ENCODE measurements around the gene SAP130.
"Not testable (repeated sequence)": the region's sequence is repeated elsewhere in the genome, so short reads cannot be mapped to it uniquely, and the experiment has no call there.

The SAP130 gene

DNA sequence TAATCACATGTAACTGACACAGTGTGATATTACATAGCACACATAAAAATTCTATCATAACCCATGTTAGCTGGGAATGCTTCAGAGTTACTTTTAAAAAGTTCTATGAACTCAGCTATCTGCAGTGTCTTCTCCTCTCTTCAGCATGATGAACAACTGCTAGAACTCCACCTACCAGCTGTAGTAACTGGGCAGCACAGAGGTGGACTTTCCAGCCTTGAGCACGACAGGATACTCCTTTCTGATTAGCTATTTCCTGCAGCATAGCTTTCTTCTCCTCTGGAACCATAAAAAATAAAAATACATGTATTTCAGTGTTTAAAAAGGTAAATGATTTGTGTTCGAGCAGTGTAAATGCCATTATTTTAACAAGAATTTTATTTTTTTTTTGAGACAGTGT lies 82.6 kb downstream of the SAP130 start:
- DNase-seq, result no peak

DNA sequence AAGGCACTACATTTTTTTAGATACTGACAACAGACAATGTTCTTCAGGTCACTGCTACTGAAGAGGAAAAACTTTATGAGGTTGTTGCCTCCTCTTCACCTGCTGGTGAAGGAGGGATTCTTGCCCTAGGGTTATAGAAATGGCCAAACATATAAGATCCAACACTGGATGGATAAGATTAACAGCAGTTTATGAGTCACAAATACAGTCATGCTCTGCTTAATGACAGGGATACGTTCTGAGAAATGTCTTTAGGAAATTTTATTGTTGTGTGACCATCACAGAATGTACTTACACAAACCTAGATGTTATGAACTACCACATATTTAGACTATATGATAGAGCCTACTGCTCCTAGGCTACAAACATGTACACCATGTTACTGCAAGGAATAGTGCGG lies 84.7 kb downstream of the SAP130 start:
- no peak for DNase-seq

DNA sequence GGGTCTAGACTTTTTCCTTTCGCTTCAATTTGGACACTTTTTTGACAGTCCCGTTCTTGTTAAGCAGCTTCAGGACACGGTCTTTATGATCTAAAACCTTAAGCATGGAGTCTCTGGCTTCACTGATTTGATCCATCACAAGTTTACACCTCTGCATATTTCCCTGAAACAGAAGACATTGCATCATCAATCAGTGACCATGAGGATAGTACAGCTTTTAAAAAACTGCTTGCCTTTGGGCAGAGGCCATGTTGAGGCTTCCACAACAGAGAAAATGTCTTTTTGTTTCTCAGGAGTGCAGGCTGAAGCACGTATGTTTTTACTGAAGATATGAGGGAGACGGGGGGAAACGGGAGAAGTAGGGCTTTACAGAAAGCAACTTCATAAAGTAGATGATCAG lies 85.9 kb downstream of the SAP130 start:
- no peak for DNase-seq

DNA sequence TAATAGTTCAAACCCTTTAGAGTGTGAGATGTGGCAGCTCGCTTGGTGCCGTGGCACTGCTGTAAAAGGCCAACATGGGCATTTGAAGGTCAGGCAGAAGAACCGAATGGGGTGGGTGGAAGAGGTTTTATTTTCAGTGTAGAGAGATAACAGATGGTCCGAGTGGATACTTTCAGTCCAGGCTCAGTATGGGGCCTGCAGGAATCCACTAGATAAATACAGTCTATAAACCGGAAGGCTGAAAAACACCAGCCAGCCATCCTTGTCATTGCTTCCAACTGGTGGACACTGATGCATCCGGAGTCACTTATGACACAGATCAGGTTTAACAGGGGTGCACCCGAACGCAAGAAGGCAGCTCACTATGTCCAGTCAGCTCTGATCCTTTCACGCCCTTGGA lies 86.4 kb downstream of the SAP130 start:
- no peak for DNase-seq

DNA sequence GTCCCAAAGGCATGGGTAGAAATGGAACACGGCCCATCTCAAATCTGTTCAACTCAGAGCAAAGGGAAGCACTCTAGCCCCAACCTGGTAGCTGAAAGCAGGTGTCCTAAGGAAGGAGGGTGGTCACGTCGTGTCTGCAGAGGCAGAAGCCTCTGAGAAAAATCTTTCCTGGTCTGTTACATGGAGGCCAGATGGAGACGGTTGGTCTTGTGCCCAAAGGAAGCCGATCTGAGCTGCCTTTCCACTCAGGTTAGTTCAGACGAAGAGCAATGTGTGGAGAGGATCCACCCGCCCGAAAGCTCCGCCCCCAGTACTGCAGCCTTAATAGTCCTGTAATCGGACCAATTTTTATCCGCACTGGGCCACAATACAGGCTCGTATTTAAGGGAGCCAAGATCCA lies 87.2 kb downstream of the SAP130 start:
- no peak for DNase-seq

DNA sequence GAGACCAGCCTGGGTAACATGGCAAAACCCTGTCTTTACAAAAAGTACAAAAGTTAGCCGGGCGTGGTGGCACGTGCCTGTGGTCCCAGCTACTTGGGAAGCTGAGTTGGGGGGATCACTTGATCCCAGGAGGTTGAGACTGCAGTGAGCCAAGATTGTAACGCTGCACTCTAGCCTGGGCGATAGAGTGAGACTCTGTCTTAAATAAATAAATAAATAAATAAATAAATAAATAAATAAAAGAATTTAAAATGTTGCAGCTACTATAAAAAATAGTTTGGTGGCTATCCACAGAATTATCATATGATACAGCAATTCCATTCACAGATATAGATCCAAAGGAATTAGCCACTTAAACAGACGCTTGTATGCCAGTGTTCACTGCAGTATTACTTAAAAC lies 92.5 kb downstream of the SAP130 start:
- no peak for DNase-seq

DNA sequence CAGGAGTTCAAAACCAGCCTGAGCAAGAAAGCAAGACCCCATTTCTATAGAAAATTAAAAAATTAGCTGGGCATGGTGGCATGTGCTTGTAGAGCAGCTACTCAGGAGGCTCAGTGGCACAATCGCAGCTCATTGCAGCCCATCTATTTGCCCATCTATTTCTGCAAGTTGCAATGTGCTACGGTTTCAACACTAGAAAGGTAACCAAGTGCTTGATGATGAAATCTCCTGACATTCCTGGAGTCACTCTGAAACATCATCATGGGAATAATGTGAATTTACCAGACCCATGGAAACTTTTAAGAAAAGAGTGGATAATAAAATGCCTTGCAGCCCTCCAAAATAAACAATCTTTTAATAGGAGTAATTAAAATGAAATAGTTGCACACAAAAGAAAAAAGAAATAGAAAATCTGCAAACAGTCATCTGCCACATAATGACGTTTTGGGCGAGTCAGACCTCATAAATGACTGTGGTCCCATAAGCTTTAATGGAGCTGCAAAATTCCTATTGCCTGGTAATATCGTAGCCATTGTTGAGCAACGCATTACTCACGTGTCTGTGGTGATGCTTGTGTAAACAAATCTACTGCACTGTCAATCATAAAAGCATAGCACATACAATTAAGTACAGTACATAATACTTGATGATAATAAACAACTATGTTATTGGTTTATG lies 95.5 kb downstream of the SAP130 start:
- no peak for DNase-seq

DNA sequence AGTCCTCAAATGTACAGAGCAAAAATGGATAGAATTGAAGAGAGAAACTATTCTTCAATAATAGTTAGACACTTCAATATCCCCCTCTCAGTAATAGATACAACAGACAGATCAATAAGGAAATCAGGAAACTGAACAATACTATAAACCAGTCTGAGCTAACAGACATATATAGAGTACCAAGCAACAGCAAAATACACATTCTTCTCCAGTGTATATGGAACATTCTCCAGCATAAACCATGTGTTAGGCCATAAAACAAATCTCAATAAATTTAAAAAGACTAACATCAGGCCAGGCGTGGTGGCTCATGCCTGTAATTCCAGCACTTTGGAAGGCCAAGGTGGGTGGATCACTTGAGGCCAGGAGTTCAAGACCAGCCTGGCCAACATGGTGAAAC lies 98.4 kb downstream of the SAP130 start:
- DNase-seq, result no peak

DNA sequence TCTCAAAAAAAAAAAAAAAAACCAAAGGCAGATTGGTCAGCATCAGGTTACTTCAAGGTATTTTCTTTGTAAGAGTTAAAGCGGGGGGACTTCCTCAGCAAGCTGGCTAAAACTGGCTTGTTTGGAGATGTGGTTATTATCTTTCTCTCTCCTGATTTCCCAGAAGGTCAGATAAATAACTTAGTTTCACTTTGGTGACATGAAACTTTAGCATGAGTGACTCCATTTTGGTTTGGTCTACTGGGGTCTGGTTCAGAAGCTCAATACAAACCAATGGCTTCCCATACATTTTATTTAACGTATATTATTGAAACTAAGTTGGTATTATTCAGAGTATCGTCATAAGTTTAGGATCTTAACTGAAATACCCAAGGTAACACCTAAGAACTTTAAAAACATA lies 100.5 kb downstream of the SAP130 start:
- DNase-seq, result no peak

DNA sequence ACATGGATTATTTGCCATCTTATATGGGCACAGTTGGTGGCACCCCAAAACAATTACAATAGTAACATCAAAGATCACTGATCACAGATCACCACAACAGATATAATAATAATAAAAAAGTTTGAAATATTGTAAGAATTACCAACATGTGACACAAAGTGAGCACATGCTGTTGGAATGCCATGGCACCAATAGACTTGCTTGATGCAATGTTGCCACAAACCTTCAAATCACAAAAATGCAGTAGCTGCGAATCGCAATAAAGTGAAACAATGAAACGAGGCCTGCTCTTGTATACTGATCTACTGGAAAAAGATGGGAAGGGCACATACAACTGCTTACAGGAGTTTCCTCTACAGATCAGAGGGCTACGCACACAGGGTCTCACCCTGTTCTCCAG lies 109.9 kb downstream of the SAP130 start:
- DNase-seq, result no peak

DNA sequence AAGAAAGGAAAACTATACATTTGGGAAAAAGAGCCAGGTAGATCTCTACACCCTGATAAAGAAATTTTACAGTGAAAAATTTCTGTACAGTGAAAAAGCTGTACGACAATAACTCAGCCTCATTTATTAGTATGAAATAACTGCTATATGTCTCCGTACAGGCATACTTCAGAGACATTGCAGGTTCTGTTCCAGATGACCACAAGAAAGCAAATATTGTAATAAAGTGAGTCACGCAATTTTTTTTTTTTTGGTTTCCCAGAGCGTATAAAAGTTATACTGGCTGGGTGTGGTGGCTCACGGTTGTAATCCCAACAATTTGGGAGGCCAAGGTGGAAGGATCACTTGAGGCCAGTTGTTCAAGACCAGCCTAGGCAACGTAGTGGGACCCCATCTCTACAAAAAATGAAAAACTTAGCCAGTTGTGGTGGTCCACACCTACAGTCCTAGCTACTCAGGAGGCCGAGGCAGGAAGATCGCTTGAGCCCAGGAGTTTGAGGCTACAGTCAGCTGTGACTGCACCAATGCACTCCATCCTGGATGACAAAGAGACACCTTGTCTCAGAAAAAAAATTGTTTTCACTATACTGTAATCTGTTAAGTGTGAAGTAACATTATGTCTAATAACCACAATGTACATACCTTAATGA lies 113.9 kb downstream of the SAP130 start:
- DNase-seq, result no peak

DNA sequence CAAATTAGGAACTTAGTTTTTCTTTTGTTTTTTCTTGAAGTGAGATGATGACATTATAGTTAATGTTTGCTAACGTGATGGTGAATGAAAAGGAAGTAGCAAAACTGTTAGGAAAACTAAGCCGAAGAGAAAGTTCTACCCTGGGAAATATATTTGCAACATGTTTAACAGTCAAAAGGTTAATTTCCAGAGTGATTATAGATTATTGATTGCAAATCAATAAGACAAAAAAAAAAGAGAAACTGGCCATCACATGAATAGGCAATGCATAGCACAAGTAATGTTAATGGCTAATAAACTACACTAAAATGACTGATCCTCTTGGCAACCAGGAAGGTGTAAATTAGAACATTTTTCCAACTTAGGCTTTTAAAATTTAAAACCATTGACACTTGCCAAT lies 116.1 kb downstream of the SAP130 start:
- no peak for DNase-seq

DNA sequence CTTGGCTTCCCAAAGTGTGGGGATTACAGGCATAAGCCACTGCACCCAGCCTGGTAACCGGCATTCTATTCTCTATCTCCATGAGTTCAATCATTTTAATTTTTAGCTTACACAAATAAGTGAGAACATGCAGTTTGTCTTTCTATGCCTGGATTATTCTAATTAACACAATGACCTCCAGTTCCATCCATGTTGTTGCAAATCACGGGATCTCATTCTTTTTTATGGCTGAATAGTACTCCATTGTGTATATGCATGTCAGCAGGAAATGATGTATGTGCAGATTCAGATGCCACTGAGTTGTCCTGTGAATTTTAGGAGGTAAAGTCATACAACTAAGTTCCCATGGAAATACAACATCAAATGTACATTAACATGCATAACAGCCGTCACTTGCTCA lies 117.4 kb downstream of the SAP130 start:
- no peak for DNase-seq

DNA sequence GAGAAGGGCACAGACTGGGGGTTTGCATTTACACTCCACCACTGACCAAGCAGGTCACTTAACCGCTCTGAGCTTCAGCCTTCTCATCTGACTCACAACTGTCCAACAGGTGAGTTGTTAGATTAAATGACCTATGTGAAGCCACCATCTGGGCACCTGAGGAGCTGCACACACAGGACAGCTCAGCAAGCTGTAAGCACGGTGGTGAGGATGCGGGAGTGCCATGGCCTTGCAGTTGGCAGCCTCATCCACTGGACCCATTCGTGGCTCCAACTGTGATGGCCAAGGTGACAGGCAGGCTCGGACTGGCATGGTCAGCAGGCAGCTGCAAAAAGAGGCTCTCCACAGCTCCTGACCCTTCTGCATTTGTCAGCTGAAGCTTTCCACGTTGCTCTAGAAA lies 118.8 kb downstream of the SAP130 start:
- no peak for DNase-seq

DNA sequence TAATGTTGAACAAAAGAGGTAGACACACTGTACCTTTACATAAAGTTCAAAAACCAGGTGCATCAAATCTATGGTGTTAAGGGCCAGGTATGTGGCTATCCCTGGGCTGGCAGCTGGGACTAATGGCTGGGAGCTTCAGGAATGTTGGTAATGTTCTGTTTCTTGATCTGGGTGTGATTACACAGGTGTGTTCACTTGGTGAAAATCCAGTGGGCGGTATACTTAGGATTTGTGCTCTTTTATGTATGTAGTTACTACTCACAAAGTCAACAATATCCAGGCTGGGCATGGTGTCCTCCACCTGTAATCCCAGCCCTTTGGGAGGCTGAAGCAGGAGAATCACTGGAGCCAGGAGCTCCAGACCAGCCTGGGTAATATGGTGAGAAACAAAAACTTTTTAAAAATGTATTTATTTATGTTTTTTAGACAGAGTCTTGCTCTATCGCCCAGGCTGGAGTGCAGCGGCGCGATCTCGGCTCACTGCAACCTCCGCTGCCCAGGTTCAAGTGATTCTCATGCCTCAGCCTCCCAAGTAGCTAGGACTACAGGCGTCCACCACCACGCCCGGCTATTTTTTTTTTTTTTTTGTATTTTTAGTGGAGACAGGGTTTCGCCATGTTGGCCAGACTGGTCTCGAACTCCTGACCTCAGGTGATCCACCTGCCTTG lies 120.0 kb downstream of the SAP130 start:
- not testable (repeated sequence) for DNase-seq

DNA sequence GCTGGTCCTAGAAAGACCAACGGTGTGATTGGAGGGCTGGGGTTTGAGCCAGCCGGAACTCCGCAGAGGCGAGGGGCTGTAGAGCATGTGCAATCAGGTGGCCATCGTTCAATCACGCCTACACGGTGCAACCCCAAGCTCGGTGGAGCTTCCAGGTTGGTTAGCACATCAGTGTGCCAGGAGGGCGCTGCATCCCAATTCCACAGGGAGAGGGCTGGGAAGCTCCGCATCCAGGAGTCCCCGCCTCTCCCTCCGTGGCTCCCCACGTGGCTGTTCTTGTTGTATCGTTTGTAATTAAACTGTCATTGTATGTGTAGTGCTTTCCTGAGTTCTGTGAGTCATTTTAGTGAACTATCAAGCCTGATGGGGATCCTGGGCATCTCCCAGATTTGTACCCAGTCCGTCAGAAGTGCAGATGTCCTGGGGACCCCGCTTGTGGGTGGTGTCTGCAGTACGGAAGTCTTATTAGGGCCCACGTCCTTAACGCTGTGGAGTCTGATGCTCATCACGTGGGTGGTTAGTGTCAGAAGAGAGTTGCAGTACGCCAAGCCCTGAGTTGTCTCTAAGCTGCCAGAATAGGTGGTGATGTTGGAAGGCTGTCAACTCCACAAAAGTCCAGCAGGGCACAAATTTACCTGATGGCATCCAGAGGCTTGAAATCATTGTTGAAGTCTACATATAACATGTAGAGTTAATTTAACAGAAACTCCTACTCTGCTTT lies 121.5 kb downstream of the SAP130 start:
- DNase-seq, result no peak

DNA sequence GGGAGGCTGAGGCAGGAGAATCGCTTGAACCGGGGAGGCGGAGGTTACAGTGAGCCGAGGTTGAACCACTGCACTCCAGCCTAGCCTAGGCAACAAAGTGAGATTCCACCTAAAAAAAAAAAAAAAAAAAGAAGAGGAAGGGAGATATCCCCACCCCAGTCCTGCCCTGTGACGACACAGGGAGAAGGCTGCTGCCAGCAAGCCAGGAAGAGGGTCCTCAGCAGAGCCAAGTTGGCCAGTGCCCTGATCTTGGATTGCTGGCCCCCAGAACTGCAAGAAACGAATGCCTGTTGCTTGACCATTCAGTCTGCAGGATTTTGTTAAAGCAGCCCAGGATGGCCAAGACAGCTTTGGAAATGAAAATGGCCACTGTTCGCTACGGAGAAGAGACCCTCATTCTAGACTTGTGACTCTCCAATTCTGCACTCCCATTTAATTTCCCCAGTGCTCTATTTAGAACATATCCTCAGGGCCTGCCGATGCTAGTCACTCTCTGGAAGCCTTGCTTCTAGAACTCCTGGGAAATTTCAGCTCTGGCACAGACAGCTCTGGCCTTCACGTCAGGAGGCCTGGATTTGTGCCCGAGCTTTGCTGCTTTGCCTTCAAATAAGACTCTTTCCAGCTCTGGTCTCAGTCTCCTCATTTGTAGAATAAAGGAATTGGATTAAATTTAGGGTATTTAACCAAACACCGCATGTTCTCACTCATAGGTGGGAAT lies 126.4 kb downstream of the SAP130 start:
- no peak for DNase-seq

DNA sequence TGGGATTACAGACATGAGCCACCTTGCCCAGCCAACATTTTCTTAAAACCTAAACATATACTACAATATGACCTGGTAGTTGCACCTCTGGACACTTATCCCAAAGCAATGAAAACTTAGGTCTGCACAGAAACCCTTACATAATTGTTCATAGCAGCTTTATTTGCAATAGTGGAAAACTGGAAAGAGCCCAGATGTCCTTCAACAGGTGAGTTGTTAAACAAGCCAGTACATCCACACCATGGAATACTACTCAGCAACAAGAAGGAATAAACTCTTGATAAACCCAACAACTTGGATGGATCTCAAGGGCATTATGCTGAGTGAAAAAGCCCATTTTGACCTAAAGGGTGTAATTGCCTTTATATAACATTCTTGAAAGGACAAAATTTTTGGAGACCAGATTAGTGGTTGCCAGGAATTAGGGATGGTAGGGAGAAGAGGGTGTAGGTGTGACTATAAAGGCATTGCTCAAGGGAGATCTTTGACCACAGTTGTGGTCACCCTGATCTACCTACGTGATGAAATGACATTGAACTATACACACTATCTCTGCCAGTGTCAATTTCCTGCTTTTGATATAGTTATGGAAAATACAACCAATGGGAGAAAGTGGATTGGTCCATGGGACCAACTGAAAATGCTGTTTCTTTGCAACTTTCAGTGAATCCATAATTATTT lies 130.2 kb downstream of the SAP130 start:
- no peak for DNase-seq

DNA sequence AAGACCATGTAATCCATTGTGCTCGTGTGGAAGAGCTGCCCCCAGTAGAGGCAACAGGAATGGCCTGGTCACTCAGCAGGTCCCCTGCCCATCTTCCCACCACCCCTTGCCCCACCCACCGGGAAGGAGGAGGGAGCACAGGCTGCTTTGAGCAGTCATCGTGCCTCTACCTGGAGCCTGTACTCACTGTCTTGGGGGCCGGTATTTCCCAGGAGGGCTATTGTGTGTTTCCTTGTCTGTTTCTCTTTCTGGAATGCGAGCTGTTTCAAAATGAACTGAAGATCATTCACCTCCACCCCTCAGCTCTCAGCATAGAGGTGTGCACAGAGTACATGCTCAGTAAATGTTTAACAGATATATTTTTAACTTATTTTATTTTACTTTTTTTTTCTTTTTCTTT lies 134.4 kb downstream of the SAP130 start:
- no peak for DNase-seq

DNA sequence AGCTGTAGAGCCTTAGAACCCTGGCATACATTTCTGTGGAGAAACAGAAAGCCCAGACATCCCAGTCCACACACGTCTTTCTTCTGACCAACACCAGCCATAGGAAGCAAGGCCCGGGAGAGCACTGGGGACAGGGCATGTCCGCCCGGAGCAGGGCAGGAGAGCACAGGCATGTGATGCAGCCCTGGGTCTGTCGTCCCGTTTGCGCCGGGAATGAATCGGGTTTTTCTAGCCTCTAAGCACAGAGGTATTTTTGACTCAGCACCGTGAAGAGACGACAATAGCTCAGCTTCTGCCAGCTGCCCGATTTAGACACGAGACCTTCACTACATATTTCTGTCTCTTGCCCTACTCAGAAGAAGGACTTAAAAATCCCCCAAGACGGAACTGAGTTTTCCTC lies 134.8 kb downstream of the SAP130 start:
- DNase-seq, result no peak

DNA sequence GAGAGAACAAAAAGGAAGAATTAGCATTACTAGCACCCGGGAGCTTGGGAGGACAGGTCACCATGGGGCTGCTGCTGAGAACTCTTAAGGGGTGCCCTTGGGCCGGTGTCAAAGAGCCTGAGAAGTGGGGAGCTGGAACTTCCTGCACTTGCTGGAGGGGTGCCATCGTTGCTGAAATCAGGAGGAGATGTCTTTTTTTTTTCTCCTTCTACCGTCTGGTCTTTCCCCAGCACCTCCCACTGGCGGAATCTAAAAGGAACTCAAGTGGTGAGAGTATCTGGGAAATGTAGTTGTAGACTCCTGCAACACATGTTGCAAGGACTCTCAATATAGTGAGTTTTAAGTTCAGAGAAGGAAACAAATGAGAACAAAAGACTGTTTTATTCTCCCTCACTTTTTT lies 136.0 kb downstream of the SAP130 start:
- DNase-seq, result no peak

All from effector CD4-positive, alpha-beta T cell (primary cell).